ENCODE data around the gene FAHD1. TPM values are rescaled to one million over a fixed set of nuclear protein-coding genes. Genes with fewer than 3 reads are reported as not detected.
A peak's percentile ranks its signal among the peaks of the same experiment; 100 is the strongest.

The FAHD1 gene
- polyA plus RNA-seq (ENCODE audit: insufficient read length), result 21.2 TPM

DNA sequence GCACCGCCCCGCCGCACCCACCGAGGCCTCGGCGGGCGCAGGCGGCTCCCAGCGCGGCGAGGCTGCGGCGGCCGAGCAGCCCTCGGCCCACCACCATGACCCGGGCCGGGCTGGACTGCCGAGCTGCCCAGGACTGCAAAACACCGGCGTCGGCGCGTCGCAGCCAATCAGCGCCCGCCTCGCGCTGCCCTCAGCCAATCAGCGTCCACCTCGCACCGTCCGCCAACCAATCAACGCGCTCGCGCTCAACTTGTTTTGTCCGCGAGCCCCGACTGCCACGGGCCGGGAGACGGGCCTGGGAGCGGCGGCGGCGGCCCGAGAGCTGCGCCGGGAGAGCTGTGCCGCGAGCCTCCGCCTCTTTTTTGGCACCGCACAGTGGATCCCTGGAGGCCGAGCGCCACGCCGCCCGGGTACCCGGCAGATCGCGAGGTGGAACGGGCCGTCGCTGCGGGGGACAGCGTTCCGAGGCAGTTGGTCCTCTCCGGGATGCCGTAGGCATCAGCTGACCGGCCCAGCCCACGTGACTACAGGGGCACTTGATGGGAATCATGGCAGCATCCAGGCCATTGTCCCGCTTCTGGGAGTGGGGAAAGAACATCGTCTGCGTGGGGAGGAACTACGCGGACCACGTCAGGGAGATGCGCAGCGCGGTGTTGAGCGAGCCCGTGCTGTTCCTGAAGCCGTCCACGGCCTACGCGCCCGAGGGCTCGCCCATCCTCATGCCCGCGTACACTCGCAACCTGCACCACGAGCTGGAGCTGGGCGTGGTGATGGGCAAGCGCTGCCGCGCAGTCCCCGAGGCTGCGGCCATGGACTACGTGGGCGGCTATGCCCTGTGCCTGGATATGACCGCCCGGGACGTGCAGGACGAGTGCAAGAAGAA lies at the start of gene FAHD1, which contains the start of gene HAGH:
TSS of gene FAHD1 (plus strand) at position 516 of the 883 bp plus-strand sequence. CDS start at position 549, 33 bp downstream.
TSS of gene HAGH (minus strand) at position 135 of the 883 bp plus-strand sequence. CDS start at position 97, 38 bp downstream.
- peak; percentile 96 for DNase-seq

DNA sequence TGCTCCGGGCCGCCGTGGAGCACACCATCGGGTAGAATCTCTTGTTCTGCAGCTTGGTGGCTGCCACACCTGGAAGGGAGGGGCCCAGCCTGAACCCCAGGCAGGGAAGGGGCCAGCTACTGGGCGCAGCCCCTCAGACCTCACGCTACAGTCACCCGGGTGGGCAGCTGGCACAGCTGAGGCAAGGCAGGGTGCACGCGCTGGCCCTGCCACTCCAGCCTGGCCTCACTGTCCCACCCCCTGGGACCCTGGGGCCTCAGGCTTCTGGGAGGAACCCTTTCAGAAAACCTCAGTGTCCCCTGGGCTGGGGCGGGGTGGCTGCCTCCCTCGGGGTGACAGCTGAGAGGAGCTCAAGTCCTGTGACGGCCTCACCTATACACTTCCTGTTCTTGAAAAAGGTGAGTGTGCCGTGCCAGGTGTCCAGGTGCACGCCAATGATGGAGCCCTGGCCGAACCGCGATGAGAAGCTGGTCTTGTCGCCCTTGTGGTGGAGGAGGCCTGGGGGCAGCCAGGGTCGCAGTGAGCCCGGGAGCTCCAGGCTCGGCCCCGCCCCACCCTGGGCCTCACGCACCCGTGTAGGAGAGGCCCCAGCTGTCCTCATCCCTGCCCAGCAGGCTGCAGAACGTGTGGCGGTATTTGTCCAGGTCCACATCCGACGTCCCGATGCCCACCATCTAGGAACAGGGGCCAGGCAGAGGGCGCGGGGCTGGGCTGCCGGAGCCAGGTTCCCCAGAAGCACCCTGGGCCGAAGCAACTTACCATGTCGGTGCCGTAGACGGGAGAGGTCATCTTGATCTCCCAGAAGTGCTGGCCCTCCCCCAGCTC lies 49.4 kb upstream of the FAHD1 start:
- no peak for DNase-seq

DNA sequence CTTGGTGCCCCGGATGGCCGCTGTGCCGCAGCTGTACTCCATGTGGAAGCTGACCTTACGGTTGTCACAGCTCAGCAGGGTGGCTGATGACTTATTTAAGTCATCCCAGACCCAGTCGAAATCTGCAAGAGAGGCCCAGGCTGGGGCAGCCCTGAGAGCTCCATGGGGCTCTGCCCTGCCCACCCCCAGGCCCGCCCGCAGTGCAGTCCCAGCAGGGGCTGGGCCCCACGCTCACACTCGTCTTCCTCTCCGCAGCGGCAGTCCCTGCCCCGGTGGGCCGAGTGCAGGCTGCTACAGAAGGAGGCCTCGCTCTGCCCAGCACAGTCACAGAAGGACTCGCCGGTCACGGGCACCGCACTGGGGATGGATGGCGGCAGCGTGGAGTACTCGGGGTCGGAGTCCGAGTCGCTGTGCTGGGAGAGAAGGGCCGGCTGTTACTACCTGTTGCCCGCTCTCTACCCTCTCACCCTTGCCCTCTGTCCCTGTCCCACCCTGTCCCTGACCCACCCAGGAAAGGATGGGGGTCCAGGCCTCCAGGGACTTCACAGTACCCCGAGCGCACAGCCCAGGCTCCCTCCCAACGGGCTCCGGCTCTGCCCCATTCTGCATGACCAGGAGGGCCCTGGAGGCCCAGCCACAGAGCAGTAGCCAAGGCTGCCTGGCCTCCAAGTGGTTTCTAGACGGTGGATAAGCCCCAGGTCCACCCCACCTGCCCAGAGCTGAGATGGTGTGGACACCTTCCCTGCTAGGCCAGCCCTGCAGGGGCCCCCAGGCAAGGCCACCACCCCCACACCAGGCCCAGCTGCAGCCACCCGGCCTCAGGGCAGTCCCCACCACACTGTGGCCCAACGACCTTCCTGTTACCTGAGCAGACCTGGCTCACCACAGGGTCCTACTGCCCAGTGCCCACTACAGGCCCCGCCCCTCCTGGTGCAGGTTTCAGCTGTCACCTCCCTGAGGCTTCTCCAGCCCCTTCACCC lies 48.5 kb upstream of the FAHD1 start:
- DNase-seq, result no peak

DNA sequence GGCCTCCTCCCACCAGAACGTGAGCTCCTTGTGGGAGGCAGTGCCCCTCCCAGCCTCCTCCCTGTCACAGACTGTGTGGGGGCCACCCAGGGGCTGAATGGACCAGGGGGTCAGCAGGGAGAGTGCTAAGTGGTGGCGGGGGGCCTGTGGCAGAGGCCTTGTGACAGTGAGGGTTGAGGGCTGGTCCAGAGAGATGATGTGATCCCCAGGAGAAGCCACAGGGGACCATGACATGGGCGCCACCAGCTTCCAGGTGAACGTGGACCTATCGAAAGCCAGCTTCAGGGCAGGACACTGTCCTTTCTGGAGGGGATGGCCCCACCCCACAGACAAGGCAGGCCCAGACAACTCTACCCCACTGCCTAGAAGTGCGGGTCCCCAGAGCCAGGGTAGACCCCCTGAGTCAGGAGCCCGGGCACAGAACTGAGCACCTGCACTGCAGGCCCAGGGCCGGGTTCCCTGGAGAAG lies 47.7 kb upstream of the FAHD1 start:
- DNase-seq, result no peak

DNA sequence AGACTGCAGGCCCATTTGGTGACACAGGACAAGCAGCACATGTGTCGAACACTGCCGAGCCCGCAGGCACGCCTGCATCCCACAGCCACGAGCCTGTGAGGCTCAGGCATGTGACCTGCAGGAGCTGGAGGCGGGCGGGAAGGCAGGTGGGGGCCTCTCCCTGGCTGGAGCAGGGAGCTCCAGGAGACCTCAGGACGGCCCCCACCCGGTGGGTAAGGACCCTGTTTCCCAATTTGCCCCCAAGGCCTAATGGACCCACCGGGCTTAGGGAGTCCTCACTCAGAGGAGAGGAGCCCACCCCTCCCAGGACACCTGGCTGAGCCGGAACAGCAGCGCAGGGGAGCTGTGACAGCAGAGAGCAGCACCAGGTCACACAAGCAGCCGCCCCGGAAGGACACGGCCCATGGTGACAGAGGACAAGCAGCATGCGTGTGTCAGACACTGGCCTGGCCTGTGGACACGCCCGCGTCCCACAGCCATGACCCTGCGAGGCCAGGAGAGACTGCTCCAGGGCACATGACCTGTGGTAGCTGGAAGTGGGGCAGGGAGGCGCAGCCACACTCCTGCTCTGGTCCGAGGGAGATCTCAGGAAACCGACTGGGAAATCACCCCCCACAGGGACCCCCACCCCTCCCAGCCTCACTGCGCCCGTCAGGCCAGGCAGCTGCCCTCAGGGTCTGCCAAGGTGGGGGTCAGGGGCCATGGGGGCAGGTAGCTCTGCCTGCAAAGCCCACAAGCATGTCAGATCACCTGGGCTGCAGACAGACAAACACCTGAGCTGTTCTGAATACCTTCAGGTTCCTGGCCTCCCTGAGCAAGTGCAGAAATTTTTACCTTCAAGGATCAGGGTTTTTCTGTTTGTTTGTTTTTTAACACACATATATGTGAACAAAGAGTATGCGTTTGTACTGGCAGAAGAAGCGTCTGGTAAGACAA lies 47.0 kb upstream of the FAHD1 start:
- no peak for DNase-seq

DNA sequence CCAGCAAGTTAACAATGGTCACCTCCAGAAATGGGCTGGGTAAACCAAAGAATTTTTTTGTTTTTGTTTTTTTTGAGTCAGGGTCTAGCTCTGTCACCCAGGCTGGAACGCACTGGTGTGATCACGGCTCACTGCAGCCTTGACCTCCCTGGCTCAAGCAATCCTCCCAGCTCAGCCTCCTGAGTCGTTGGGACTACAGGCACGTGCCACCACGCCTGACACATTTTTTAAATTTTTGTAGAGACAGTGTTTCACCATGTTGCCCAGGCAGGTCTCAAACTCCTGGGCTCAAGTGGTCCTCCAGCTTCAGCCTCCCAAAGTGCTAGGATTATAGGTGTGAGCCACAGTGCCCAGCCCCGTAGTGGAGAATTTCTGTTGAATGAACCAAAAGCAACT lies 46.3 kb upstream of the FAHD1 start:
- no peak for DNase-seq

DNA sequence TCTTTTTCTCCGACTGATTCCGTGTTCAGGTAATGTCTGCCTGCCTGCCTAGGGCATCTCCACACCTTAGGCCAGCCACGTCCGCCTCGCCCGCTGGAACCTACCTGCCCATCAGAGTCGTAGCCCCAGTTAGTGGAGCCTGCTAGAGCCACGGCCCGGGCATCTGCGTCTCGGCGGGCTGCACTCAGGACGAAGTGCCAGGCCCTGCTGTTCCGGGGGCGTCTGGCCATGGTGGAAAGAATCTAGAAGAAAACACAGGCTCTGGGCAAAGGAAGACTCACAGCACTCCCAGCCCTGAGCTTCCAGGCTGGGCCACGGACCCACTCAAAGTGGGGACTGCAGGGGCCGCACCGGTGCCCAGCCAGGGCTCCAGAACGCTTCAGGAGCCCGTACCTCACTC lies 45.8 kb upstream of the FAHD1 start:
- no peak for DNase-seq

DNA sequence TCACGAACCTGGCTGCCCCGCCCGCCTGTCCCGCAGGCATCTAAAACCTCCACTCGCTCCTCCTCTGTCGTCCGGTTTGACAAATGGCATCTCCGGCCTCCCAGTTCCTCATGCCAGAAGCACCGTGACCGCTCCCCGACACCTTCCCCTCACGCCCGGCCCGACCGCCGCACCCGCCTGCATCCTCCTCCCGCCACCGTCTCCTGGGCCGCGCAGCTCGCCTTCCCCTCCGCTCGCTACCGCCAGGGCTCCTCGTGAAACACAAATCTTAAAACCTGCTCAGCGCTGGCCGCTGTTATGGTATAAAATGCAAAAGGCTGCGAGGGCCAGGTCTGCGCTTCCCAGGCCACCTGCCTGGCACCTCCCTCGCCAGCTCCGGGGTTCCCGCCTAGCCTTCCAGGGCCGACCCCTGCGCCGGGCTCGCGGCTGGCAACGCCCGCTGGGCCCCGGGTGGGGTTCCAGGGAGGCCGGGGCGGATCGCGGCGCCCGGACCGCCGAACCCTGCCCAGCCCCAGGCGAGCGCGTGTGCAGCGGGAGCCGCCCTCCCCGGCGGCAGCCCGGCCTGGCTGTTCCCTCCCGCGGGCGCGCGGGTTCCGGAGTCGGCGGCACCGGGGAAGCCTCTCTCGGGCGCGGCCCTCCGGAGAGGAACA lies 45.1 kb upstream of the FAHD1 start:
- no peak for DNase-seq

DNA sequence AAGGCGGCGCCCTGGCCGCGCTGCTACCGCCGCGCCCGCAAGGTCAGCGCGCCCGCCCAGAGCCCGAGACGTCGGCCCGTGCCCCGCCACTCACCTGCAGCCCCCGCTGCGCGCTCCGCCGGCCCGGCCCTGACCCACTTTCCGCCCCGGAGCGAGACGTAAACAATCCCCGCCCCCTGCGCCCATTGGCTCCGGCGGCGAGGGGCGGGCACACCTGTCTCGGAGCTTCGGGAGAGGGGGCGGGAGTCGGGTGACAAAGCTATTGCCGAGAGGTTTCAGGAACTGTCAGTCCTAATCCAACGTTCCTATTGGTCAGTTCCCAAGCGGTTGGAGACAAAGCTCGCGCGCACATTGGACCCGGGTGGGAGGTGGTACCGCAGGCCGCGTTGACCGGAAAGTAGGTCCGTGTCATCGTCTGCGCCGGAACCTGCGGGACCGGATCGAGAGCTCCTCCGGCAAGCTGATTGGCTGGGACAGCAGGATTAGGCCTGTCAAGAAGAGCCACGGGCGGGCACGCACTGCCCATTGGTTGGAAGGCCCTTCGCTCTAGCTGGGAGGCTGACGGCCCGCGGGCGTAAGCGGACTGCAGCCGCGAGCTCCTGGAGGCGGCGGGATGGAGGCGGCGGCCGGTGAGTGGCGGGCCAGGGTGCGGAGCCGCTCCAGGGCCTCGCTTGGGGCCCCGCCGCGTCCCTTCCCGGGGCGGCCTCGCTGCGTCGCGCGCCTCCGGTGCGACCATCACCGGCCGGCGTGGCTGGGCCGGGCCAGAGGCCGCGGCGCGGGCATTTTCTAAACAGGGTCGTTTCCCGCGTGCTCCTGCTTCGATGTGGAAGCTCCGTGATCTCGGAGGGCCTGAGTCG lies 44.4 kb upstream of the FAHD1 start, which contains the start of the genes NUBP2 and SPSB3:
TSS of gene NUBP2 (plus strand) at position 553 of the 857 bp plus-strand sequence. CDS start at position 614, 61 bp downstream.
TSS of gene SPSB3 (minus strand) at position 164 of the 857 bp plus-strand sequence. CDS start 1,088 bp downstream, outside the sequence.
- DNase-seq, result peak; percentile 100

DNA sequence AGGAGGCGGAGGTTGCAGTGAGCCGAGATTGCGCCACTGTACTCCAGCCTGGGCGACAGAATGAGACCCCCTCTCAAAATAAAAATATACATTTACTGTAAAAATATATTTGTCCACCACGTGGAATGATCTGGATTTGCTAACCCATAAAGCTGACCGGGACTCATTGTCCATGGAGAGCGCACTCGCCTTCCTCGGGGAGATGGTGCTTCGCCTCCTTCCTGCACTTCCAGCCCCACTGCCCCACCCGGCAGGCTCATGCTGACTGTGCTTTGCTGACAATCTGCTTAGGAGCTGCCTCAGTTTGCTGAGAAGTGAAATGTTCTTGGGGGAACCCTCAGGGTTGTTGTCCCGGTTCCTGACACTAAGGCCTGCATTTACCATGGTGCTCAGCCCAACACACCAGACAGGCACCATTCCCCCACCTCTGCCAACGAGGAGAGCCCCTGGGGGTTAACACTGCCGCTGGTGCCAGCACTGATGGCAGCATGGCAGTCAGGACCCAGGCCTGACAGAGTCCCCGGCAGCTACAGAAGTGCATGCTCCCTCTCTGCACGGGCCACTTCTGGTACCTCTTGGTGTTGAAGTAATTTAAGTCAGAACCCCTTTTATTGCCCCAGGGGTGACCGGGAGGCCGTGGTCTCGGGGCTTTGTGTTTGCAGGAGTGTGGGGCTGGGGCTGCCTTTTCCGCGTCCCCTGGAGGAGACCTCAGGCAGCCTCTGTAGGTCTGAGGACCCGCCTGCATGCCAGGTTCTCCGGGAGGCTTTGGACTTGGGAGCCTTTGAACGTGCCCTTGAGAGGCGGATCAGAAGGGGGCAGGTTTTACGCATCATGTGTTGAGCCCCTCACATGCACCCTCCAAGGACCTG lies 41.8 kb upstream of the FAHD1 start:
- no peak for DNase-seq

DNA sequence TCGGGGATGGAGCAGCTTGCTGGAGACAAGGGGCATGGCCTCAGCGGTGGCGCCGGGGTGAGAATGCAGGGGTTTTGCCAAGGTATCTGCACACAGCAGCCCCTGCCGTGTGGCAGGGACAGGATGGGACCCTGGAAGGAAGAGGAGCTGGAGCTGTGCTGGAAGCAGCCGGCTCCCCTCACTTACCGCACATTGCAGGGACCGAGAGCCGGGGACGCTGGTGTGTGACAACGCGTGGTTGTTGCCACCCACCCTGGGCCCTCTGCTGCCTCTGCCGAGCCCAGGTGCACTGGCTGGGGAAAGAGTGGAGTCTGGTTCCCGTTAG lies 41.2 kb upstream of the FAHD1 start:
- DNase-seq, result no peak

DNA sequence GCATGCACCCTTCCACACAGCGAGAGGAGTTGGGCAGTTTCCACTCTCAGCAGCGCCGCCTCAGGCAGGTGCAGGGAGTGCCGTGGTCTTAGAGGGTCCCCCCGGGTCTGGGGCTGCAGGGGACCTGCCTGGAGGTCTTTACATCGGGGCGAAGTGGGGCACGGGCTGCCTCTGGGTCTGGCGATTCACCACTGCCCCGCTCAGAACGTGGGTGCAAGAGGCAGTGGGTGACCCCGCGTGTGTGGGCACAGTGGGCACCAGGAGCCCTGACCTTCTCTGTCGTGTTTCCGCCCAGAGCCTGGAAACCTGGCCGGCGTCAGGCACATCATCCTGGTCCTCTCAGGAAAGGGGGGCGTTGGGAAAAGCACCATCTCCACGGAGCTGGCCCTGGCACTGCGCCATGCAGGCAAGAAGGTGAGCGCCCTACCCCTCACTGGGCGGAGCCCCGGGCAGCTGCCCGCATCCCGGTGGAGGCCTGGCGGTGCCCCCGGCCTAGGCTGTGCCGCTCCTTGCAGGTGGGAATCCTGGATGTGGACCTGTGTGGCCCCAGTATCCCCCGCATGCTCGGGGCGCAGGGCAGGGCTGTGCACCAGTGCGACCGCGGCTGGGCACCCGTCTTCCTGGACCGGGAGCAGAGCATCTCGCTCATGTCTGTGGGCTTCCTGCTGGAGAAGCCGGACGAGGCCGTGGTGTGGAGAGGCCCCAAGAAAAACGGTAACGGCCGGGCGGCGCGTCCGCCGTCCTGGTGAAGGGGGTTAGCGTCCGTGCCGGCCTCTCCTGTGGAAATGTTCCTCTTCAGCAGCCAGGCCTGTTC lies 40.6 kb upstream of the FAHD1 start:
- DNase-seq, result no peak

DNA sequence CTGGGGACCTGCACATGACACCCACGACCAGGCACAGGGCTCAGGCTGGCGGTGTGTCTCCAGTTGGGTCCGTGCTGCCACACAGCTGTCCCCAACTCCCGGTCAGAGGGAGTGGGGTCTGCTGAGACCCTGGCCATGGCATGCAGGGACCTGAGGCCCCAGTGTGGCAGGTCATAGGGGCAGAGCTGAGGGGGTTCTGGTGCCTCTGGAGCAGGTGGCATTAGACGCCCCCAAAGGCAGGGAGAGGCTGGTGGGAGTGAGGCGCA lies 40.0 kb upstream of the FAHD1 start:
- no peak for DNase-seq

DNA sequence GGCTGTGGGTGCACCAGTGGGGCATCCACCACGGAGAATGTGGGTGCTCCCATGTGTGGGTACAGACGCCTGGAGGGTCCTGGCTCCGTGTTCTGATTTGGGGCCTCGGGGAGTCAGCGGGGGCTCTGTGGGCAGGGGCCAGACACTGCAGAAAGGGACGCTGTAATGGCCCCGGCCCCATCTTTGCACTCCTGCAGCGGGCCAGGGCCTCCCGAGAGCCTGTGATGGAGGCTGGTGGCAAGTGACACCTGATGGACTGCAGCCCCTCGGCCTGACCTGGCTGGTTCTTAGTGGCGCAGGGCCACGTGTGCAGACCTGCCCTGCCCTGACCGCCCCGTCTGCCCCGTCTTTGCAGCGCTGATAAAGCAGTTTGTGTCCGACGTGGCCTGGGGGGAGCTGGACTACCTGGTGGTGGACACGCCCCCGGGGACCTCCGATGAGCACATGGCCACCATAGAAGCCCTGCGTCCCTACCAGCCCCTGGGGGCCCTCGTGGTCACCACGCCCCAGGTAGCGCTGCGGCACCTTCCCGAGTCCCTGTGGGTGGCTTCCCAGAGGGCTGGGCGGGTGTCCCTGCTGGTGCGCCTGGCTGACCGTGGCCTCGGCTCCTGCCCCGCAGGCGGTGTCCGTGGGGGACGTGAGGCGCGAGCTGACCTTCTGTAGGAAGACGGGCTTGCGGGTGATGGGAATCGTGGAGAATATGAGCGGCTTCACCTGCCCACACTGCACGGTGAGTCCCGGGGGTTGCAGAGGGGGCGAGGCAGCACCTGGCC lies 39.5 kb upstream of the FAHD1 start:
- no peak for DNase-seq

DNA sequence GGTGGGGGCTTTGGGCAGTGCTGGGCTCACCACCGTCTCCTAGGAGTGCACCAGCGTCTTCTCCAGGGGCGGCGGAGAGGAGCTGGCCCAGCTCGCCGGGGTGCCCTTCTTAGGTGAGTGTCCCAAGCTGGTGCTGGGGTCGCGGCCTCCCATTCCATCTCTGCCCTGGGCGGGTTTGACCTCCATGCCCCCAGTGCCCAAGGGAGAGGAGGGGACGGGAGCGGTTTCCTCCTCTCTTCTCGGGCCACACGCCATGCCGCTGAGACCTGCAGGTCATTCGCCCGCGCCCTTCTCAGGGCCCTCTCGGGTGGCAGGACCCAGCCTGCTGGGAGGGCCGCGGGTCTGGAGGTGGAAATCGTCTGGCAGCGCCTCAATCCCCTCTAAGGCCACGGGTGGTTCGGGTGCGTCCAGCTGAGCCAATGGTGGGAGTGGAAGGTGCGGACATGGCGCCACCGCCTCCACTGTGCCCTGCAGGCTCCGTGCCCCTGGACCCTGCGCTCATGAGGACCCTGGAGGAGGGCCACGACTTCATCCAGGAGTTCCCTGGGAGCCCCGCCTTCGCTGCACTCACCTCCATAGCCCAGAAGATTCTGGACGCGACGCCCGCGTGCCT lies 38.8 kb upstream of the FAHD1 start:
- no peak for DNase-seq

DNA sequence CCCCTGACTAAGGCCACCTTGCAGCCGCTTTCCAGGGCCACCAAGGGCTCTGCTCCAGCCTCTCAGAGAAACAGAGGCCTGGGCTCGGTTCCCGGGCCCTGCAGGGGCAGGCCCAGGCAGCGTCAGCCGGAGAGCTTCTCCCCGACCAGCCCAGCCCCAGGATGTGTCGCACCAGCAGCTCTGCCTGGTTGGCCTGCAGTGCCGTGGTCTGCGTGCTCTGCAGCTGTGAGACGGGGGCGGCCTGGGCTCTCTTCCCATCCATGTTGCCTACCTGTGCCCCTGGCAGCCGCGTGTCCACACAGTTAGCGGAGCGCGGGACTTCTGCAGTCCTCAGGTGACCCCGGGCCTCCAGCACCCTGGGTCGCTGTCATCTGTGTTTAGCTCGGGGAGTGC lies 38.3 kb upstream of the FAHD1 start:
- DNase-seq, result no peak

All from hindlimb muscle (tissue), 1 donor.